Mesenchymal stem cell (in vitro differentiated cells and primary cell): Measurements from ENCODE around the gene STX17.

Experiments used
- DNase-seq: peaks from one replicate; pipeline ENCODE4 v3.0.0-alpha.2; 2013
- H2AFZ ChIP-seq: one replicate; pipeline ENCODE4 v1.6.1; 2013; ENCODE audit warnings: low read depth, mild to moderate bottlenecking, control low read depth, inconsistent platforms, low read length, moderate library complexity
- H2AK5ac ChIP-seq: 2 replicates; pipeline ENCODE4 v1.6.1; 2013; ENCODE audit warnings: low read length, moderate library complexity, mild to moderate bottlenecking, inconsistent platforms; ENCODE audit not compliant: severe bottlenecking
- H2BK120ac ChIP-seq: one replicate; pipeline ENCODE4 v1.6.1; 2013; ENCODE audit warnings: low read depth, mild to moderate bottlenecking, inconsistent platforms, low read length, moderate library complexity
- H2BK12ac ChIP-seq, 2 experiments: one replicate each; pipeline ENCODE4 v1.6.1; 2013; ENCODE audit warnings: inconsistent platforms in 2 of 2, low read length in 2 of 2, mild to moderate bottlenecking in 2 of 2, moderate library complexity in 2 of 2, control low read depth in 1 of 2
- H2BK15ac ChIP-seq: one replicate; pipeline ENCODE4 v1.6.1; 2013; ENCODE audit warnings: mild to moderate bottlenecking, low read depth, inconsistent platforms; ENCODE audit not compliant: poor library complexity, severe bottlenecking
- H2BK5ac ChIP-seq: 2 replicates; pipeline ENCODE4 v1.6.1; 2013; ENCODE audit warnings: low read depth, mild to moderate bottlenecking, low read length, control low read depth, inconsistent platforms; ENCODE audit not compliant: poor library complexity, severe bottlenecking
- H3K14ac ChIP-seq, 2 experiments: one replicate each; pipeline ENCODE4 v1.6.1; 2013; ENCODE audit warnings: inconsistent platforms in 2 of 2, low read length in 2 of 2, control low read depth in 1 of 2, mild to moderate bottlenecking in 1 of 2, moderate library complexity in 1 of 2
- H3K18ac ChIP-seq, 2 experiments: one replicate each; pipeline ENCODE4 v1.6.1; 2013; ENCODE audit warnings: inconsistent platforms in 2 of 2, low read length in 2 of 2, control low read depth in 1 of 2, low read depth in 1 of 2, mild to moderate bottlenecking in 1 of 2
- H3K23ac ChIP-seq, 2 experiments: one replicate each; pipeline ENCODE4 v1.6.1; 2013; ENCODE audit warnings: inconsistent platforms in 2 of 2, low read length in 2 of 2, mild to moderate bottlenecking in 2 of 2, moderate library complexity in 2 of 2, control low read depth in 1 of 2
- H3K27ac ChIP-seq: 2 replicates; pipeline ENCODE4 v1.5.1; 2013; ENCODE audit warnings: mild to moderate bottlenecking, moderate library complexity, low read length, control low read depth, inconsistent platforms; ENCODE audit not compliant: poor library complexity, severe bottlenecking
- H3K27me3 ChIP-seq, 2 experiments: 2 replicates each; pipeline versions ENCODE4 v1.6.1 to v1.7.0; 2013; ENCODE audit warnings: low read length in 2 of 2, mild to moderate bottlenecking in 2 of 2, moderate library complexity in 2 of 2, control low read depth in 1 of 2, inconsistent platforms in 1 of 2; ENCODE audit not compliant: control insufficient read depth in 1 of 2, insufficient read depth in 1 of 2
- H3K36me3 ChIP-seq, 2 experiments: 2 replicates each; pipeline versions ENCODE4 v1.6.1 to v1.7.0; 2013; ENCODE audit warnings: low read length in 2 of 2, control low read depth in 1 of 2, inconsistent platforms in 1 of 2, low read depth in 1 of 2, mild to moderate bottlenecking in 1 of 2; ENCODE audit not compliant: insufficient read depth in 2 of 2, control insufficient read depth in 1 of 2
- H3K4ac ChIP-seq, 2 experiments: one replicate each; pipeline ENCODE4 v1.6.1; 2013; ENCODE audit warnings: inconsistent platforms in 2 of 2, low read length in 2 of 2, mild to moderate bottlenecking in 2 of 2, moderate library complexity in 2 of 2, control low read depth in 1 of 2, low read depth in 1 of 2
- H3K4me1 ChIP-seq: 2 replicates; pipeline ENCODE4 v1.6.1; 2013; ENCODE audit warnings: low read depth, low read length, control low read depth; ENCODE audit not compliant: control insufficient read depth, insufficient read depth
- H3K4me2 ChIP-seq: 2 replicates; pipeline ENCODE4 v1.6.1; 2013; ENCODE audit warnings: low read length, mild to moderate bottlenecking, inconsistent platforms; ENCODE audit not compliant: poor library complexity, severe bottlenecking
- H3K4me3 ChIP-seq, 2 experiments: 2 replicates each; pipeline versions ENCODE4 v1.5.1 to v1.7.0; 2013; ENCODE audit warnings: low read length in 2 of 2, mild to moderate bottlenecking in 2 of 2, control low read depth in 1 of 2, low read depth in 1 of 2; ENCODE audit not compliant: insufficient read depth in 1 of 2
- H3K79me1 ChIP-seq: replicated peaks from 2 replicates; pipeline ENCODE4 v1.6.1; 2013; ENCODE audit warnings: mild to moderate bottlenecking, control low read depth, low read length, inconsistent platforms; ENCODE audit not compliant: poor library complexity, severe bottlenecking
- H3K9ac ChIP-seq: 2 replicates; pipeline ENCODE4 v1.7.0; 2013; ENCODE audit warnings: mild to moderate bottlenecking, low read length, moderate library complexity
- H3K9me3 ChIP-seq: 2 replicates; pipeline ENCODE4 v1.7.0; 2013; ENCODE audit warnings: mild to moderate bottlenecking, low read length; ENCODE audit not compliant: control insufficient read depth
- H4K8ac ChIP-seq: one replicate; pipeline ENCODE4 v1.6.1; 2013; ENCODE audit warnings: inconsistent platforms, mild to moderate bottlenecking, low read length, moderate library complexity
- H4K91ac ChIP-seq: one replicate; pipeline ENCODE4 v1.6.1; 2013; ENCODE audit warnings: mild to moderate bottlenecking, low read length, inconsistent platforms
- WGBS: methylation state at CpG from one replicate; pipeline ENCODE4 v1.1.7; 2013; ENCODE audit warnings: mixed read lengths; 5-methylcytosine and 5-hydroxymethylcytosine counted together

The STX17 gene

GRCh38 chr9:99873943-99874584 lies 32.4 kb upstream of the STX17 start:
- H2BK12ac ChIP-seq: no peak overlapping the region
- H4K8ac ChIP-seq: no peak overlapping the region
- no peak overlapping the region for H2BK120ac ChIP-seq
- H3K27ac ChIP-seq: no peak overlapping the region
- no peaks in the 10 kb centered on the region for H3K79me1 ChIP-seq
- H3K18ac ChIP-seq: no peak overlapping the region
- H3K36me3 ChIP-seq: no peaks in the 10 kb centered on the region
- WGBS: 97% methylated on average over 1 of the region's 4 CpGs
- H3K4me1 ChIP-seq: no peaks in the 10 kb centered on the region
- no peak overlapping the region for H2AK5ac ChIP-seq
- H3K9me3 ChIP-seq: no peaks in the 10 kb centered on the region
- H2BK15ac ChIP-seq: no peak overlapping the region
- no peak overlapping the region for H3K4me2 ChIP-seq
- H3K27me3 ChIP-seq: peaks cover 0 to 20% of the 10 kb centered on the region in 2 experiments
- H3K14ac ChIP-seq: no peak overlapping the region
- H4K91ac ChIP-seq: no peak overlapping the region
- H3K23ac ChIP-seq: no peak overlapping the region
- H3K4me3 ChIP-seq: no peak overlapping the region
- no peak overlapping the region for H2AFZ ChIP-seq
- no peak for DNase-seq
- H3K9ac ChIP-seq: no peak overlapping the region
- H3K4ac ChIP-seq: no peak overlapping the region
- H2BK5ac ChIP-seq: no peak overlapping the region

GRCh38 chr9:99876190-99876589 lies 30.3 kb upstream of the STX17 start:
- Histone ChIP-seq H2BK15ac (no peak overlapping the region), H4K91ac (no peak overlapping the region), H3K27me3 (peaks cover 0 to 11% of the 10 kb centered on the region in 2 experiments), H3K36me3 (no peaks in the 10 kb centered on the region), H2BK120ac (no peak overlapping the region), H3K9me3 (no peaks in the 10 kb centered on the region), H4K8ac (no peak overlapping the region), H3K27ac (no peak overlapping the region), H3K4me3 (no peak overlapping the region), H3K79me1 (no peaks in the 10 kb centered on the region), H2AK5ac (no peak overlapping the region), H3K18ac (no peak overlapping the region), H3K14ac (no peak overlapping the region), H2BK12ac (no peak overlapping the region), H2BK5ac (no peak overlapping the region), H3K23ac (no peak overlapping the region), H3K4me1 (no peaks in the 10 kb centered on the region), H2AFZ (no peak overlapping the region), H3K9ac (no peak overlapping the region), H3K4me2 (no peak overlapping the region), H3K4ac (no peak overlapping the region)
- no peak for DNase-seq
- 100% methylated on average over 1 of the region's 2 CpGs for WGBS

DNA sequence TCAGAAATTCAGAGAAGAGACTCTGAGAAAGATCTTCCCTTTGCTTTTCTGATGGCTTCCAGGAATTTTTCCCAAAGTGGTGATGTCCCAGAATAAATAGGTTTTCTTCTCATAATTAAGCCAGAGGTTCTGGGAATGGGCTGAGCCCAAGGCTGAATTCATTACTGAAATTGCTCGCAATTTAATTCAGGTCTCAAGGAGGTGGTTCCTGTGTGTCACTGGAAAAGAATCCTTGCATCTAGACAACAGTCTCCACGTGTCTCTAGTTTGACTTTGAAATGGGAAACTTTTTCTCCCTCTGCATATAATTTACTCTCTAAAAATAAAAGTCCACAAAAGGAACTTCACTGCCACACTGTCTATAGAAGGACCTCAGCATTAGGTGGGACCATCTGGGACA lies 27.8 kb upstream of the STX17 start:
- Histone ChIP-seq H2AFZ (no peak overlapping the region), H3K9me3 (no peaks in the 10 kb centered on the region), H3K18ac (no peak overlapping the region), H4K91ac (no peak overlapping the region), H3K9ac (no peak overlapping the region), H3K4ac (no peak overlapping the region), H3K27ac (no peak overlapping the region), H2BK120ac (no peak overlapping the region), H2BK15ac (no peak overlapping the region), H3K4me3 (no peak overlapping the region), H3K23ac (no peak overlapping the region), H3K4me2 (no peak overlapping the region), H2BK12ac (no peak overlapping the region), H3K27me3 (peaks cover 0 to 11% of the 10 kb centered on the region in 2 experiments), H2AK5ac (no peak overlapping the region), H4K8ac (no peak overlapping the region), H2BK5ac (no peak overlapping the region), H3K14ac (no peak overlapping the region), H3K36me3 (no peaks in the 10 kb centered on the region), H3K79me1 (no peaks in the 10 kb centered on the region), H3K4me1 (no peaks in the 10 kb centered on the region)
- no peak for DNase-seq
- WGBS: 6% methylated on average over 2 of the region's 2 CpGs

DNA sequence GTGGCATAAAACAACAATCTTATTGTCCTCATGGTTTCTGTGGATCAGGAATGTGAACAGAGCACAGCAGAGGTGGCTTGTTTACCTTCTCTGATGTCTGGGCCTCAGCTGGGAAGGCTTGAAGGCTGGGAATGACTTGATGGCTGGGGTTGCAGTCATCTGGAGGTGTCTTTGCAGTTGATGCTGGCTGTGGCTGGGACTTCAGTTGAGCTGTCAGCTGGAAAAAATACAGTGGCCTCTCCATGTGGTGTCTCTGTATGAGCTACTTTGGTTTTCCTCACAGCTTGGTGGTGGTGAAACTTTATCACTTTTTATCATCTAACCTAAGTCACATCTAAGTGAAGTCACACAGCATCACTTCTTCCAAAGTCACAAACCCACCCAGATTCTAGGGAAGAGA lies 24.7 kb upstream of the STX17 start:
- no peaks in the 10 kb centered on the region for H3K4me1 ChIP-seq
- no peak overlapping the region for H4K8ac ChIP-seq
- no peak overlapping the region for H2BK120ac ChIP-seq
- no peak overlapping the region for H4K91ac ChIP-seq
- H2AK5ac ChIP-seq: no peak overlapping the region
- no peak overlapping the region for H3K4me2 ChIP-seq
- no peaks in the 10 kb centered on the region for H3K27me3 ChIP-seq
- H3K27ac ChIP-seq: no peak overlapping the region
- H3K4ac ChIP-seq: no peak overlapping the region
- no peak overlapping the region for H2AFZ ChIP-seq
- H3K23ac ChIP-seq: no peak overlapping the region
- no peak overlapping the region for H2BK12ac ChIP-seq
- H3K4me3 ChIP-seq: no peak overlapping the region
- H2BK5ac ChIP-seq: no peak overlapping the region
- H3K9me3 ChIP-seq: no peaks in the 10 kb centered on the region
- no peaks in the 10 kb centered on the region for H3K36me3 ChIP-seq
- H2BK15ac ChIP-seq: no peak overlapping the region
- no peak for DNase-seq
- H3K9ac ChIP-seq: no peak overlapping the region
- no peak overlapping the region for H3K14ac ChIP-seq
- no peak overlapping the region for H3K18ac ChIP-seq
- H3K79me1 ChIP-seq: no peaks in the 10 kb centered on the region
